HG03103 (cell line): ENCODE data around the gene YIPF4.
"Not testable (repeated sequence)": the region's sequence is repeated elsewhere in the genome, so short reads cannot be mapped to it uniquely, and the experiment has no call there.

Experiments used
- ATAC-seq: cut with Tn5 transposase; IDR thresholded peaks from one replicate; pipeline ENCODE4 v1.9.1; 2021; ENCODE audit warnings: low read depth; ENCODE audit not compliant: unreplicated experiment

YIPF4 gene

GRCh38 chr2:32284321-32284720 lies 6.6 kb downstream of the YIPF4 start:
- ATAC-seq = no peak

- no peak for ATAC-seq
Measured at GRCh38 chr2:32289165-32289999, 11.7 kb downstream of the YIPF4 start.

- no peak for ATAC-seq
Measured at GRCh38 chr2:32290000-32290339, 12.3 kb downstream of the YIPF4 start.

GRCh38 chr2:32291746-32292145 lies 14.0 kb downstream of the YIPF4 start:
- no peak for ATAC-seq

GRCh38 chr2:32293493-32293892 lies 15.8 kb downstream of the YIPF4 start:
- ATAC-seq = not testable (repeated sequence)

GRCh38 chr2:32293966-32294562 lies 16.4 kb downstream of the YIPF4 start:
- ATAC-seq = not testable (repeated sequence)

GRCh38 chr2:32310577-32310976 lies 32.9 kb downstream of the YIPF4 start:
- no peak for ATAC-seq

- ATAC-seq = no peak
Measured at GRCh38 chr2:32314886-32315285, 37.2 kb downstream of the YIPF4 start.

- ATAC-seq = not testable (repeated sequence)
Measured at GRCh38 chr2:32328679-32329078, 51.0 kb downstream of the YIPF4 start.

- not testable (repeated sequence) for ATAC-seq
Measured at GRCh38 chr2:32329180-32329980, 51.7 kb downstream of the YIPF4 start.

GRCh38 chr2:32330136-32330535 lies 52.4 kb downstream of the YIPF4 start:
- no peak for ATAC-seq

- no peak for ATAC-seq
Measured at GRCh38 chr2:32342801-32343200, 65.1 kb downstream of the YIPF4 start.

- not testable (repeated sequence) for ATAC-seq
Measured at GRCh38 chr2:32350797-32351196, 73.1 kb downstream of the YIPF4 start.

- no peak for ATAC-seq
Measured at GRCh38 chr2:32355976-32356680, 78.4 kb downstream of the YIPF4 start.

- peak; percentile 81 for ATAC-seq
Measured at GRCh38 chr2:32356681-32357317, 79.1 kb downstream of the YIPF4 start, which contains the start of gene BIRC6. TSS of gene BIRC6 (plus strand) at chr2:32357023. CDS start at chr2:32357162, 139 bp downstream.

GRCh38 chr2:32357318-32358110 lies 79.8 kb downstream of the YIPF4 start:
- peak; percentile 9 for ATAC-seq

GRCh38 chr2:32358111-32358482 lies 80.4 kb downstream of the YIPF4 start:
- no peak for ATAC-seq

- no peak for ATAC-seq
Measured at GRCh38 chr2:32360416-32360815, 82.7 kb downstream of the YIPF4 start.

GRCh38 chr2:32362997-32363396 lies 85.3 kb downstream of the YIPF4 start:
- ATAC-seq = not testable (repeated sequence)
